HEK293T (cell line): ENCODE measurements around the gene BCL2L2.
"Not testable (repeated sequence)": the region's sequence is repeated elsewhere in the genome, so short reads cannot be mapped to it uniquely, and the experiment has no call there.

Experiments
- CTCF ChIA-PET: fragments of 350-600 bp; formaldehyde crosslinking; extraction: SDS; loops from one replicate; lab custom pipeline; 2021; ENCODE audit warnings: antibody characterized with exemption, inconsistent platforms; lab: Yijun Ruan, JAX
- POLR2A ChIA-PET: fragments of 350-600 bp; formaldehyde crosslinking; extraction: SDS; loops from one replicate; lab custom pipeline; 2020; ENCODE audit warnings: antibody characterized with exemption, inconsistent platforms; lab: Yijun Ruan, JAX
- DNase-seq: peaks from one replicate; pipeline ENCODE4 v3.0.0; 2012; ENCODE audit warnings: mixed read lengths; ENCODE audit errors: extremely low spot score
- ARNT ChIP-seq: fragments of 450-650 bp; IDR thresholded peaks from 2 replicates; pipeline ENCODE4 v1.6.1; 2017; ENCODE audit warnings: mild to moderate bottlenecking
- BHLHE40 ChIP-seq: fragments of 450-650 bp; IDR thresholded peaks from 2 replicates; pipeline ENCODE4 v1.6.1; 2016; ENCODE audit warnings: mild to moderate bottlenecking, moderate library complexity, borderline replicate concordance
- CTBP1 ChIP-seq: fragments of 450-650 bp; IDR thresholded peaks from 2 replicates; pipeline ENCODE4 v1.6.1; 2016; ENCODE audit warnings: borderline replicate concordance
- ELF4 ChIP-seq: fragments of 450-650 bp; IDR thresholded peaks from 2 replicates; pipeline ENCODE4 v1.6.1; 2017; ENCODE audit warnings: antibody characterized with exemption
- FOXA1 ChIP-seq: fragments of 450-650 bp; IDR thresholded peaks from 2 replicates; pipeline ENCODE4 v1.6.1; 2016; ENCODE audit warnings: mild to moderate bottlenecking
- FOXK2 ChIP-seq: fragments of 450-650 bp; IDR thresholded peaks from 2 replicates; pipeline ENCODE4 v1.6.1; 2016; ENCODE audit warnings: mild to moderate bottlenecking
- FOXM1 ChIP-seq: fragments of 450-650 bp; IDR thresholded peaks from 2 replicates; pipeline ENCODE4 v1.6.1; 2017; ENCODE audit warnings: mild to moderate bottlenecking, borderline replicate concordance
- HDGF ChIP-seq: fragments of 450-650 bp; IDR thresholded peaks from 2 replicates; pipeline ENCODE4 v1.6.1; 2017; ENCODE audit warnings: antibody characterized with exemption, borderline replicate concordance
- L3MBTL2 ChIP-seq: fragments of 450-650 bp; conservative IDR thresholded peaks from 2 replicates; pipeline ENCODE4 v1.6.1; 2016; ENCODE audit warnings: mild to moderate bottlenecking
- LEF1 ChIP-seq: fragments of 450-650 bp; IDR thresholded peaks from 2 replicates; pipeline ENCODE4 v1.6.1; 2017; ENCODE audit warnings: mild to moderate bottlenecking, borderline replicate concordance
- NFRKB ChIP-seq: fragments of 450-650 bp; IDR thresholded peaks from 2 replicates; pipeline ENCODE4 v1.6.1; 2016; ENCODE audit warnings: mild to moderate bottlenecking, moderate library complexity
- PKNOX1 ChIP-seq: fragments of 450-650 bp; IDR thresholded peaks from 2 replicates; pipeline ENCODE4 v1.6.1; 2016
- SP1 ChIP-seq: fragments of 450-650 bp; IDR thresholded peaks from 2 replicates; pipeline ENCODE4 v1.6.1; 2017
- SUZ12 ChIP-seq: fragments of 450-650 bp; IDR thresholded peaks from 2 replicates; pipeline ENCODE4 v1.6.1; 2016; ENCODE audit warnings: mild to moderate bottlenecking
- TARDBP ChIP-seq: fragments of 450-650 bp; IDR thresholded peaks from 2 replicates; pipeline ENCODE4 v1.6.1; 2016
- ZNF384 ChIP-seq: fragments of 450-650 bp; IDR thresholded peaks from 2 replicates; pipeline ENCODE4 v1.6.1; 2016

BCL2L2 gene

GRCh38 chr14:23277189-23277588 lies 29.4 kb upstream of the BCL2L2 start:
- ChIA-PET CTCF (interaction anchor here (0.5 to 1.0 kb wide), 2 partner anchors 10 to 13 kb away, joined by 3 read pairs; no protein-coding TSS in a partner anchor), POLR2A (interaction anchor here (0.9 to 2.5 kb wide), 4 partner anchors 10 to 44 kb away, joined by 3 to 8 read pairs (median 6); partner anchors contain the start of genes HOMEZ, PABPN1 and PPP1R3E)
- DNase-seq = no peak
- TF ChIP-seq FOXM1 (no peak), FOXA1 (no peak), L3MBTL2 (no peak), LEF1 (no peak)

GRCh38 chr14:23277928-23278327 lies 28.7 kb upstream of the BCL2L2 start:
- CTCF ChIA-PET = interaction anchor here (1.2 kb wide), 1 partner anchor 10 kb away, joined by 3 read pairs; no protein-coding TSS in a partner anchor
- POLR2A ChIA-PET = interaction anchor here (1.2 to 2.2 kb wide), 2 partner anchors 20 to 43 kb away, joined by 3 to 8 read pairs; partner anchors contain the start of gene PABPN1
- not testable (repeated sequence) for DNase-seq

GRCh38 chr14:23281247-23281646 lies 25.4 kb upstream of the BCL2L2 start:
- ChIA-PET CTCF (interaction anchor here (0.6 kb wide), 1 partner anchor 8 kb away, joined by 3 read pairs; no protein-coding TSS in a partner anchor), POLR2A (no interaction called here)
- DNase-seq = no peak
- TF ChIP-seq PKNOX1 = no peak
- no peak for TF ChIP-seq LEF1

- no peak for TF ChIP-seq SUZ12
- TF ChIP-seq ARNT = no peak
- no peak for TF ChIP-seq FOXM1
- TF ChIP-seq BHLHE40 = no peak
- no peak for TF ChIP-seq FOXK2
- TF ChIP-seq TARDBP = no peak
- no peak for TF ChIP-seq ZNF384
- no peak for TF ChIP-seq ELF4
- TF ChIP-seq PKNOX1 = no peak
- TF ChIP-seq LEF1 = no peak
- TF ChIP-seq NFRKB = no peak
- no peak for DNase-seq
- ChIA-PET POLR2A (interaction anchor here (0.9 to 3.6 kb wide), 6 partner anchors 17 to 190 kb away, joined by 3 to 46 read pairs (median 10); partner anchors contain the start of genes ACIN1, C14orf119, PABPN1 and PPP1R3E), CTCF (no interaction called here)
Observed at GRCh38 chr14:23284654-23285529, 21.7 kb upstream of the BCL2L2 start.

GRCh38 chr14:23285530-23286019 lies 21.1 kb upstream of the BCL2L2 start:
- CTCF ChIA-PET = no interaction called here
- no peak for DNase-seq
- TF ChIP-seq L3MBTL2 (no peak), FOXM1 (no peak), FOXA1 (no peak), TARDBP (no peak), HDGF (no peak), ZNF384 (no peak), SUZ12 (no peak), PKNOX1 (no peak), ARNT (no peak), CTBP1 (no peak), ELF4 (no peak), BHLHE40 (no peak), LEF1 (no peak), NFRKB (no peak), SP1 (no peak), FOXK2 (no peak)
- POLR2A ChIA-PET = interaction anchor here (0.9 to 3.6 kb wide), 15 partner anchors 9 to 190 kb away, joined by 3 to 46 read pairs (median 6); partner anchors contain the start of genes ACIN1, BCL2L2, C14orf119 and PABPN1
